CD14-positive monocyte (primary cell): ENCODE data around the gene SOS1. TPM values are rescaled to one million over a fixed set of nuclear protein-coding genes. Genes with fewer than 3 reads are reported as not detected.

Experiments
- DNase-seq, 3 donors: peaks; one replicate each; pipeline ENCODE4 v3.0.0-alpha.2; 2011 to 2022
- H2AFZ ChIP-seq: 2 replicates; pipeline ENCODE4 v1.6.0; 2012; ENCODE audit warnings: mild to moderate bottlenecking, low read depth, low read length, inconsistent platforms; ENCODE audit not compliant: insufficient read depth, poor library complexity, severe bottlenecking
- H3K27ac ChIP-seq, 2 donors: 1 replicate in 1 of 2; 2 replicates in 1 of 2; pipeline ENCODE4 v1.5.1; 2012 to 2013; ENCODE audit warnings: low read length in 2 of 2, control low read depth in 1 of 2, inconsistent platforms in 1 of 2, low read depth in 1 of 2, mild to moderate bottlenecking in 1 of 2
- H3K27me3 ChIP-seq, 2 donors: one replicate each; pipeline versions ENCODE4 v1.6.0 to v1.6.1; 2011 to 2013; ENCODE audit warnings: low read length in 2 of 2; ENCODE audit not compliant: control insufficient read depth in 2 of 2, insufficient read depth in 2 of 2
- H3K36me3 ChIP-seq, 2 donors: replicated peaks in 1 of 2; 1 replicate in 1 of 2; 2 replicates in 1 of 2; pipeline versions ENCODE4 v1.5.1 to v1.6.1; 2012 to 2013; ENCODE audit warnings: low read length in 2 of 2, control low read depth in 1 of 2, inconsistent platforms in 1 of 2, mild to moderate bottlenecking in 1 of 2; ENCODE audit not compliant: insufficient read depth in 2 of 2, control insufficient read depth in 1 of 2
- H3K4me1 ChIP-seq, 2 donors: 1 replicate in 1 of 2; 2 replicates in 1 of 2; pipeline versions ENCODE4 v1.5.1 to v1.6.1; 2012 to 2013; ENCODE audit warnings: low read length in 2 of 2, control low read depth in 1 of 2, inconsistent platforms in 1 of 2, mild to moderate bottlenecking in 1 of 2, moderate library complexity in 1 of 2; ENCODE audit not compliant: insufficient read depth in 2 of 2, control insufficient read depth in 1 of 2
- H3K4me2 ChIP-seq: replicated peaks from 2 replicates; pipeline ENCODE3; 2012; ENCODE audit warnings: low read length, moderate library complexity, mild to moderate bottlenecking; ENCODE audit not compliant: poor library complexity, severe bottlenecking; ENCODE audit errors: extremely low read depth
- H3K4me3 ChIP-seq, 3 experiments: fragments of 200-600 bp in 1 of 3; sonication (generic) in 1 of 3; replicated peaks in 1 of 3; 1 replicate in 2 of 3; 2 replicates in 1 of 3; pipeline ENCODE4 v1.5.1; 2011 to 2013; ENCODE audit warnings: low read length in 3 of 3, mild to moderate bottlenecking in 3 of 3, control low read depth in 2 of 3, low read depth in 2 of 3, inconsistent platforms in 1 of 3, moderate library complexity in 1 of 3
- H3K79me2 ChIP-seq: 2 replicates; pipeline ENCODE4 v1.6.0; 2012; ENCODE audit warnings: mild to moderate bottlenecking, control low read depth, inconsistent platforms, low read length, moderate library complexity; ENCODE audit not compliant: insufficient read depth
- H3K9ac ChIP-seq: 2 replicates; pipeline ENCODE4 v1.6.0; 2017; ENCODE audit warnings: low read length, mild to moderate bottlenecking; ENCODE audit not compliant: insufficient read depth, poor library complexity, severe bottlenecking
- H3K9me3 ChIP-seq, 2 donors: replicated peaks in 1 of 2; 1 replicate in 1 of 2; 2 replicates in 1 of 2; pipeline versions ENCODE4 v1.5.1 to v1.6.1; 2012 to 2013; ENCODE audit warnings: low read length in 2 of 2, control low read depth in 1 of 2; ENCODE audit not compliant: control insufficient read depth in 1 of 2, insufficient read depth in 1 of 2
- H4K20me1 ChIP-seq: 2 replicates; pipeline ENCODE4 v1.6.0; 2012; ENCODE audit warnings: mild to moderate bottlenecking, low read length, control low read depth, moderate library complexity; ENCODE audit not compliant: insufficient read depth
- H3K27ac Mint-ChIP-seq, 7 donors: one replicate each; pipeline ENCODE4 v1.8.0; 2020; ENCODE audit warnings: mild to moderate bottlenecking in 7 of 7, mixed read lengths in 7 of 7, moderate library complexity in 6 of 7, inconsistent platforms in 2 of 7
- H3K27me3 Mint-ChIP-seq, 3 donors: one replicate each; pipeline ENCODE4 v1.8.0; 2021 to 2022; ENCODE audit warnings: low read depth in 3 of 3, mild to moderate bottlenecking in 3 of 3, mixed read lengths in 3 of 3, moderate library complexity in 3 of 3, inconsistent platforms in 1 of 3
- H3K36me3 Mint-ChIP-seq, 2 donors: one replicate each; pipeline ENCODE4 v1.8.0; 2020; ENCODE audit warnings: mixed read lengths in 2 of 2, inconsistent platforms in 1 of 2, mild to moderate bottlenecking in 1 of 2
- H3K4me1 Mint-ChIP-seq: one replicate; pipeline ENCODE4 v1.8.0; 2020; ENCODE audit warnings: mild to moderate bottlenecking, mixed read lengths
- H3K4me3 Mint-ChIP-seq, 2 donors: one replicate each; pipeline ENCODE4 v1.8.0; 2020; ENCODE audit warnings: mild to moderate bottlenecking in 2 of 2, mixed read lengths in 2 of 2, moderate library complexity in 1 of 2
- H3K9me3 Mint-ChIP-seq, 7 donors: one replicate each; pipeline ENCODE4 v1.8.0; 2020 to 2022; ENCODE audit warnings: mixed read lengths in 7 of 7, mild to moderate bottlenecking in 6 of 7, moderate library complexity in 6 of 7, inconsistent platforms in 2 of 7
- whole genome bisulfite sequencing: methylation state at CpG from one replicate; pipeline ENCODE4 v1.1.5; 2013; ENCODE audit warnings: missing lambda C conversion rate; ENCODE audit not compliant: insufficient coverage; 5-methylcytosine and 5-hydroxymethylcytosine counted together
- intact Hi-C, 2 donors: fragments of 100-400 bp; cut with micrococcal nuclease; formaldehyde crosslinking; loops; one replicate each; pipeline versions ENCODE4 v1.15.0 to v1.15.1; 2023
- polyA plus RNA-seq, 3 donors: library from polyadenylated mRNA; depleted of rRNA in 1 of 3; unstranded in 2 of 3; stranded (reverse) in 1 of 3; fragments of 300-500 nt in 2 of 3; fragments of >200 nt in 1 of 3; fragmentation: Illumina TruSeq in 2 of 3; gene quantifications; 1 replicate in 2 of 3; 2 replicates in 1 of 3; pipeline ENCODE4 v1.2.3, GENCODE V29; 2012 to 2021
- TF ChIP-seq, protein P1 (sequence below): fragments of 200-600 bp; IDR thresholded peaks from one replicate; pipeline ENCODE4 v1.8.0; 2022; ENCODE audit warnings: antibody characterized with exemption, mild to moderate bottlenecking

The SOS1 gene
- polyA plus RNA-seq, 3 donors, result 5.3 to 15.6 (median 7.7) TPM

DNA sequence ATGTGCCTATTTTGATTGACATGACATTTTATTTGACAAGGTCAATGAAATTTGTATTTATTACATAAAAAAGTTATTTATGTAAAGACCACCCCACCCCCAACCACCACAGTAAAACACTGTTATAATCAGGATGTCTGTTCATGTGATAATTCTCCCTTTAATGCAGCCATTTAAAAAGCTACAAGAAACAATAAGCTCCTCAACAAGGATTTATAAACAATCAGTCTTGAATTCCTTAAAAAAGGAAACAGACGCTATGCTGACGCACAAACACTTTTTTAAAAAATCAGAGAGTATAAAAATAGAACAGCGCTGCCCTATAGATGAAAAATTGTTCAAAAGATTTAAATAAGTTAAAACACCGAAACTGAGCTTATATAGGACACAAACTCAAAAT is 102.2 kb downstream of the SOS1 start:
- no peaks in the 10 kb centered on the region for H3K79me2 ChIP-seq
- H3K27ac Mint-ChIP-seq, result no peak overlapping the region

GRCh38 chr2:39017334-39017733 is 103.5 kb downstream of the SOS1 start:
- Histone ChIP-seq H3K27me3 (no peaks in the 10 kb centered on the region), H3K36me3 (peaks cover 29 to 45% of the 10 kb centered on the region in 2 donors), H3K4me3 (no peak overlapping the region), H3K79me2 (no peaks in the 10 kb centered on the region), H2AFZ (no peak overlapping the region), H3K4me1 (no peaks in the 10 kb centered on the region), H3K9me3 (no peaks in the 10 kb centered on the region), H3K4me2 (no peak overlapping the region), H4K20me1 (peaks cover 3% of the 10 kb centered on the region), H3K9ac (no peak overlapping the region), H3K27ac (no peak overlapping the region)
- H3K9me3 Mint-ChIP-seq, result no peaks in the 10 kb centered on the region
- H3K27me3 Mint-ChIP-seq, result no peaks in the 10 kb centered on the region
- no peak overlapping the region for H3K4me3 Mint-ChIP-seq
- H3K4me1 Mint-ChIP-seq, result no peaks in the 10 kb centered on the region
- no peak for DNase-seq
- H3K36me3 Mint-ChIP-seq, result peaks cover 14 to 21% of the 10 kb centered on the region in 2 donors
- TF ChIP-seq, protein P1, sequence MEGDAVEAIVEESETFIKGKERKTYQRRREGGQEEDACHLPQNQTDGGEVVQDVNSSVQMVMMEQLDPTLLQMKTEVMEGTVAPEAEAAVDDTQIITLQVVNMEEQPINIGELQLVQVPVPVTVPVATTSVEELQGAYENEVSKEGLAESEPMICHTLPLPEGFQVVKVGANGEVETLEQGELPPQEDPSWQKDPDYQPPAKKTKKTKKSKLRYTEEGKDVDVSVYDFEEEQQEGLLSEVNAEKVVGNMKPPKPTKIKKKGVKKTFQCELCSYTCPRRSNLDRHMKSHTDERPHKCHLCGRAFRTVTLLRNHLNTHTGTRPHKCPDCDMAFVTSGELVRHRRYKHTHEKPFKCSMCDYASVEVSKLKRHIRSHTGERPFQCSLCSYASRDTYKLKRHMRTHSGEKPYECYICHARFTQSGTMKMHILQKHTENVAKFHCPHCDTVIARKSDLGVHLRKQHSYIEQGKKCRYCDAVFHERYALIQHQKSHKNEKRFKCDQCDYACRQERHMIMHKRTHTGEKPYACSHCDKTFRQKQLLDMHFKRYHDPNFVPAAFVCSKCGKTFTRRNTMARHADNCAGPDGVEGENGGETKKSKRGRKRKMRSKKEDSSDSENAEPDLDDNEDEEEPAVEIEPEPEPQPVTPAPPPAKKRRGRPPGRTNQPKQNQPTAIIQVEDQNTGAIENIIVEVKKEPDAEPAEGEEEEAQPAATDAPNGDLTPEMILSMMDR, result no peak
- intact Hi-C loops, result no loop called here
- no peak overlapping the region for H3K27ac Mint-ChIP-seq

More for the DNA sequence above, 102.2 kb downstream of the SOS1 start:
- TF ChIP-seq, protein P1, result no peak
- Histone ChIP-seq H3K27ac (no peak overlapping the region), H3K4me3 (no peak overlapping the region), H3K36me3 (peaks cover 29 to 45% of the 10 kb centered on the region in 2 donors), H3K4me1 (no peaks in the 10 kb centered on the region), H3K9ac (no peak overlapping the region), H2AFZ (no peak overlapping the region), H4K20me1 (peaks cover 3% of the 10 kb centered on the region), H3K9me3 (no peaks in the 10 kb centered on the region), H3K27me3 (no peaks in the 10 kb centered on the region), H3K4me2 (no peak overlapping the region)
- DNase-seq, result no peak
- intact Hi-C loops, result no loop called here
- Mint-ChIP-seq H3K36me3 (peaks cover 19 to 22% of the 10 kb centered on the region in 2 donors), H3K4me1 (no peaks in the 10 kb centered on the region), H3K27me3 (no peaks in the 10 kb centered on the region), H3K4me3 (no peak overlapping the region), H3K9me3 (no peaks in the 10 kb centered on the region)
- WGBS, result no CpG with 5 or more reads among the region's 4 CpGs
